ENCODE results near the gene NEK7. TPM values are rescaled to one million over a fixed set of nuclear protein-coding genes. Genes with fewer than 3 reads are reported as not detected.

The NEK7 gene
- total and polyA plus RNA-seq, 2 experiments from 2014 or later: 25.6 to 86.9 TPM

GRCh38 chr1:198109371-198109715, 47.5 kb upstream of the NEK7 start:
- Histone ChIP-seq H3K4me3 (no peak overlapping the region), H2AFZ (no peak overlapping the region), H3K4me2 (no peak overlapping the region), H3K36me3 (replicated peaks; ENCODE audit: insufficient read depth, low read depth) (no peaks in the 10 kb centered on the region), H3K27me3 (no peaks in the 10 kb centered on the region), H3K9me2 (replicated peaks; ENCODE audit: insufficient read depth) (no peaks in the 10 kb centered on the region), H3K27ac (no peak overlapping the region), H3K79me2 (no peaks in the 10 kb centered on the region), H3K4me1 (ENCODE audit: insufficient read depth) (no peaks in the 10 kb centered on the region), H3K9me3 (ENCODE audit: low read depth) (no peaks in the 10 kb centered on the region), H4K20me1 (ENCODE audit: insufficient read depth, poor library complexity, severe bottlenecking) (no peaks in the 10 kb centered on the region)
- TF ChIP-seq CTCF (IDR thresholded peaks at IDR 0.05; ENCODE audit: poor library complexity) (no peak), EZH2phosphoT487 (IDR thresholded peaks at IDR 0.05; ENCODE audit: low read depth, severe bottlenecking, unreplicated experiment) (no peak)
- no peak for DNase-seq (ENCODE audit: low spot score)

- Histone ChIP-seq H3K9me2 (replicated peaks; ENCODE audit: insufficient read depth) (no peaks in the 10 kb centered on the region), H3K27me3 (no peaks in the 10 kb centered on the region), H4K20me1 (ENCODE audit: insufficient read depth, poor library complexity, severe bottlenecking) (no peaks in the 10 kb centered on the region), H3K4me2 (no peak overlapping the region), H3K4me1 (ENCODE audit: insufficient read depth) (no peaks in the 10 kb centered on the region), H3K79me2 (no peaks in the 10 kb centered on the region), H3K27ac (no peak overlapping the region), H2AFZ (no peak overlapping the region), H3K9me3 (ENCODE audit: low read depth) (no peaks in the 10 kb centered on the region), H3K36me3 (replicated peaks; ENCODE audit: insufficient read depth, low read depth) (no peaks in the 10 kb centered on the region), H3K4me3 (no peak overlapping the region)
- no peak for TF ChIP-seq EZH2 (IDR thresholded peaks at IDR 0.05; ENCODE audit: borderline replicate concordance)
- no peak for DNase-seq (ENCODE audit: low spot score)
Observed at GRCh38 chr1:198113342-198113750, 43.5 kb upstream of the NEK7 start.

- Histone ChIP-seq H3K79me2 (no peaks in the 10 kb centered on the region), H3K9me2 (replicated peaks; ENCODE audit: insufficient read depth) (no peaks in the 10 kb centered on the region)
- 74% methylated on average over 1 of the region's 1 CpG for WGBS (ENCODE audit: low lambda C conversion rate, missing lambda C conversion rate)
Observed at GRCh38 chr1:198116069-198116468, 40.7 kb upstream of the NEK7 start.

GRCh38 chr1:198116469-198116868, 40.3 kb upstream of the NEK7 start:
- WGBS (ENCODE audit: low lambda C conversion rate, missing lambda C conversion rate): 94% methylated on average over 5 of the region's 5 CpGs
- TF ChIP-seq EZH2 (IDR thresholded peaks at IDR 0.05; ENCODE audit: borderline replicate concordance) (no peak), EZH2phosphoT487 (IDR thresholded peaks at IDR 0.05; ENCODE audit: low read depth, severe bottlenecking, unreplicated experiment) (no peak), CTCF (IDR thresholded peaks at IDR 0.05; ENCODE audit: poor library complexity) (no peak)

More at GRCh38 chr1:198116069-198116468, 40.7 kb upstream of the NEK7 start:
- no peaks in the 10 kb centered on the region for H3K9me3 ChIP-seq (ENCODE audit: low read depth)
- H3K36me3 ChIP-seq (replicated peaks; ENCODE audit: insufficient read depth, low read depth): no peaks in the 10 kb centered on the region
- no peak overlapping the region for H3K4me2 ChIP-seq
- no peaks in the 10 kb centered on the region for H4K20me1 ChIP-seq (ENCODE audit: insufficient read depth, poor library complexity, severe bottlenecking)
- TF ChIP-seq EZH2 (IDR thresholded peaks at IDR 0.05; ENCODE audit: borderline replicate concordance): no peak
- no peak for TF ChIP-seq CTCF (IDR thresholded peaks at IDR 0.05; ENCODE audit: poor library complexity)
- no peak for TF ChIP-seq EZH2phosphoT487 (IDR thresholded peaks at IDR 0.05; ENCODE audit: low read depth, severe bottlenecking, unreplicated experiment)
- H3K27ac ChIP-seq: no peak overlapping the region
- no peak overlapping the region for H2AFZ ChIP-seq
- H3K27me3 ChIP-seq: no peaks in the 10 kb centered on the region
- no peak for DNase-seq (ENCODE audit: low spot score)
- no peaks in the 10 kb centered on the region for H3K4me1 ChIP-seq (ENCODE audit: insufficient read depth)
- no peak overlapping the region for H3K4me3 ChIP-seq

More at GRCh38 chr1:198116469-198116868, 40.3 kb upstream of the NEK7 start:
- no peak overlapping the region for H3K4me2 ChIP-seq
- no peak overlapping the region for H2AFZ ChIP-seq
- DNase-seq (ENCODE audit: low spot score): no peak
- H3K9me3 ChIP-seq (ENCODE audit: low read depth): no peaks in the 10 kb centered on the region
- no peaks in the 10 kb centered on the region for H3K27me3 ChIP-seq
- no peaks in the 10 kb centered on the region for H3K4me1 ChIP-seq (ENCODE audit: insufficient read depth)
- H4K20me1 ChIP-seq (ENCODE audit: insufficient read depth, poor library complexity, severe bottlenecking): no peaks in the 10 kb centered on the region
- H3K79me2 ChIP-seq: no peaks in the 10 kb centered on the region
- no peak overlapping the region for H3K4me3 ChIP-seq
- no peak overlapping the region for H3K27ac ChIP-seq
- H3K9me2 ChIP-seq (replicated peaks; ENCODE audit: insufficient read depth): no peaks in the 10 kb centered on the region
- H3K36me3 ChIP-seq (replicated peaks; ENCODE audit: insufficient read depth, low read depth): no peaks in the 10 kb centered on the region
